A673 (cell line): Measurements from ENCODE around the gene NOS1AP. TPM values are rescaled to one million over a fixed set of nuclear protein-coding genes. Genes with fewer than 3 reads are reported as not detected.

Experiments
- BruUV-seq: library from RNA; stranded (reverse); fragments of 400-500 nt; replicated peaks from 2 replicates; lab custom pipeline; 2021; lab: Mats Ljungman, UMichigan
- CTCF ChIA-PET: fragments of 300-600 bp; sonication (Branson Sonifier 250); formaldehyde crosslinking; loops from one replicate; lab custom pipeline; 2022; ENCODE audit warnings: antibody characterized with exemption; lab: Charles Lee
- POLR2A ChIA-PET: fragments of 300-600 bp; sonication (Branson Sonifier 250); formaldehyde crosslinking; loops from one replicate; lab custom pipeline; 2022; ENCODE audit warnings: antibody characterized with exemption; ENCODE audit not compliant: low non-redundant PET; lab: Charles Lee
- DNase-seq: peaks from one replicate; pipeline ENCODE4 v3.0.0-alpha.2; 2015; ENCODE audit warnings: low spot score
- H3K27ac ChIP-seq: fragments of 200-600 bp; sonication (generic); 2 replicates; pipeline ENCODE4 v1.5.1; 2016; ENCODE audit warnings: mixed run types, low read depth, mild to moderate bottlenecking, mixed read lengths, antibody characterized with exemption, low read length; ENCODE audit not compliant: poor library complexity, severe bottlenecking
- H3K27me3 ChIP-seq: fragments of 200-600 bp; sonication (generic); replicated peaks from 2 replicates; pipeline ENCODE4 v1.6.1; 2017; ENCODE audit warnings: mixed run types, low read depth, mild to moderate bottlenecking, mixed read lengths, antibody characterized with exemption, low read length; ENCODE audit not compliant: insufficient read depth, poor library complexity
- H3K36me3 ChIP-seq: fragments of 200-600 bp; sonication (generic); 2 replicates; pipeline ENCODE4 v1.6.1; 2016; ENCODE audit warnings: mixed run types, mild to moderate bottlenecking, mixed read lengths, antibody characterized with exemption, low read length; ENCODE audit not compliant: insufficient read depth, poor library complexity, severe bottlenecking
- H3K4me1 ChIP-seq: fragments of 200-600 bp; sonication (generic); 2 replicates; pipeline ENCODE4 v1.6.1; 2017; ENCODE audit warnings: mixed run types, mild to moderate bottlenecking, mixed read lengths, antibody characterized with exemption, low read length; ENCODE audit not compliant: insufficient read depth, poor library complexity, severe bottlenecking
- H3K4me3 ChIP-seq: fragments of 200-600 bp; sonication (generic); 2 replicates; pipeline ENCODE4 v1.5.1; 2016; ENCODE audit warnings: low read depth, mixed run types, mild to moderate bottlenecking, mixed read lengths, low read length; ENCODE audit not compliant: poor library complexity, severe bottlenecking
- H3K9me3 ChIP-seq: fragments of 200-600 bp; sonication (generic); 2 replicates; pipeline ENCODE4 v1.6.1; 2016; ENCODE audit warnings: mixed run types, low read depth, mild to moderate bottlenecking, mixed read lengths, antibody characterized with exemption, low read length; ENCODE audit not compliant: poor library complexity, severe bottlenecking
- EZH2 ChIP-seq: fragments of 200-600 bp; sonication (generic); IDR thresholded peaks from 2 replicates; pipeline ENCODE4 v1.6.1; 2017; ENCODE audit warnings: borderline replicate concordance, low read depth, mild to moderate bottlenecking, mixed read lengths, antibody characterized with exemption, low read length; ENCODE audit not compliant: poor library complexity, severe bottlenecking
- intact Hi-C: fragments of 100-400 bp; cut with micrococcal nuclease; formaldehyde crosslinking; loops from one replicate; pipeline ENCODE4 v1.10.0; 2022; ENCODE audit not compliant: unreplicated experiment
- total RNA-seq: library from RNA; stranded (reverse); gene quantifications from 2 replicates; pipeline ENCODE4 v1.2.3, GENCODE V29; 2021
- TF ChIP-seq, protein P1 (sequence below): fragments of 300-800, 200-600 bp; sonication (generic); conservative IDR thresholded peaks from 2 replicates; pipeline ENCODE4 v1.5.1; 2017; ENCODE audit warnings: low read depth, mild to moderate bottlenecking, antibody characterized with exemption, low read length, moderate library complexity, mixed read lengths

Gene NOS1AP
- total RNA-seq, 1 experiment from 2014 or later: 28.0 TPM

DNA sequence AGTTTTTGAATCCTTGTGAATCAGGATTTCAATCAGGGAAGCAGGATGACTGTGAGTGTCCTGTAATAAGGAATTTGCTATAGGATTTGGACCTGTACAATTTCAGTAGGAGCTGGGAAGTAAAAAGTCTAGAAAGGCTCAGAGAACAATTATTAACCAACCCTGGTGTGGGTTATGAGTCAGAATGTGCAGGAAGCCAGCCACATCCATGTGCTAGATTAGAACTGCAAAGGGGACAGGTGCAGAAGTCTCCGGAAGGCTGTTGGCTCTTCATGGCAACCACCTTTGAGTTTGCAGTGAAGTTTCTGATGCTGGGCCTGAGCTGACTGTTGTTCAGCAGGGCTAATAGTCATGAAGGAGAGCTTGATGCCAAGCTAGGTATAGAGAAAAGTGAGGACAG is 236.5 kb downstream of the NOS1AP start:
- no peak for DNase-seq
- ChIA-PET POLR2A (interaction anchor here (0.6 kb wide), 2 partner anchors 41 to 234 kb away, joined by 3 to 9 read pairs; no protein-coding TSS in a partner anchor), CTCF (no interaction called here)
- peaks cover 43% of the 10 kb centered on the region for H3K4me1 ChIP-seq
- TF ChIP-seq, protein P1, sequence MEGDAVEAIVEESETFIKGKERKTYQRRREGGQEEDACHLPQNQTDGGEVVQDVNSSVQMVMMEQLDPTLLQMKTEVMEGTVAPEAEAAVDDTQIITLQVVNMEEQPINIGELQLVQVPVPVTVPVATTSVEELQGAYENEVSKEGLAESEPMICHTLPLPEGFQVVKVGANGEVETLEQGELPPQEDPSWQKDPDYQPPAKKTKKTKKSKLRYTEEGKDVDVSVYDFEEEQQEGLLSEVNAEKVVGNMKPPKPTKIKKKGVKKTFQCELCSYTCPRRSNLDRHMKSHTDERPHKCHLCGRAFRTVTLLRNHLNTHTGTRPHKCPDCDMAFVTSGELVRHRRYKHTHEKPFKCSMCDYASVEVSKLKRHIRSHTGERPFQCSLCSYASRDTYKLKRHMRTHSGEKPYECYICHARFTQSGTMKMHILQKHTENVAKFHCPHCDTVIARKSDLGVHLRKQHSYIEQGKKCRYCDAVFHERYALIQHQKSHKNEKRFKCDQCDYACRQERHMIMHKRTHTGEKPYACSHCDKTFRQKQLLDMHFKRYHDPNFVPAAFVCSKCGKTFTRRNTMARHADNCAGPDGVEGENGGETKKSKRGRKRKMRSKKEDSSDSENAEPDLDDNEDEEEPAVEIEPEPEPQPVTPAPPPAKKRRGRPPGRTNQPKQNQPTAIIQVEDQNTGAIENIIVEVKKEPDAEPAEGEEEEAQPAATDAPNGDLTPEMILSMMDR: no peak
- no peak for TF ChIP-seq EZH2
- intact Hi-C loops: no loop called here
- H3K9me3 ChIP-seq: no peaks in the 10 kb centered on the region
- H3K4me3 ChIP-seq: no peak overlapping the region
- no peak overlapping the region for H3K27ac ChIP-seq
- no peaks in the 10 kb centered on the region for H3K27me3 ChIP-seq
- no peaks in the 10 kb centered on the region for H3K36me3 ChIP-seq
- BruUV-seq: no TSS peak

DNA sequence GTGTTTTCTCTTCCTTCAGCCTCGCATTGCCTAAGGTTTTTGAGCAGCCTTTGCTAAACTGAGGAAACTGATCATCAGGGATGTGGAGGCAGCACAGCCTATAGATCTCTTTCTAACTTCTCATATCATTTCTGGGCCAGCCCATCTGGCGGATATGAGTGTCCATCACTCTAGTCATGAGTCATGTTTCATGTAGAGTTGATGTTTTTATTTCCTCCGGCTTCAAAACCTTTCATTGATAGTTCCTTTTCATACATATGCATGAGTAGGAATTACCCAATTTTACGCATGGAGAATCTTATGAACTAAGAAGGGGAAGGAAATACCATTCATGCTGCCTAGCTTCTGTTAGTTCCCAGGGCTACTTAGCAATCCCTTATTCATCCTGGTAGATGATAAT is 240.8 kb downstream of the NOS1AP start:
- peak; percentile 98 for DNase-seq
- no peaks in the 10 kb centered on the region for H3K9me3 ChIP-seq
- H3K36me3 ChIP-seq: no peaks in the 10 kb centered on the region
- no TSS peak for BruUV-seq
- intact Hi-C loops: no loop called here
- H3K4me3 ChIP-seq: no peak overlapping the region
- ChIA-PET CTCF (no interaction called here), POLR2A (interaction anchor here (0.6 kb wide), 1 partner anchor 40 kb away, joined by 3 read pairs; no protein-coding TSS in a partner anchor)
- TF ChIP-seq EZH2: no peak
- TF ChIP-seq, protein P1: no peak
- peaks cover 28% of the 10 kb centered on the region for H3K4me1 ChIP-seq
- H3K27ac ChIP-seq: peak overlapping the region; percentile 85
- H3K27me3 ChIP-seq: no peaks in the 10 kb centered on the region

DNA sequence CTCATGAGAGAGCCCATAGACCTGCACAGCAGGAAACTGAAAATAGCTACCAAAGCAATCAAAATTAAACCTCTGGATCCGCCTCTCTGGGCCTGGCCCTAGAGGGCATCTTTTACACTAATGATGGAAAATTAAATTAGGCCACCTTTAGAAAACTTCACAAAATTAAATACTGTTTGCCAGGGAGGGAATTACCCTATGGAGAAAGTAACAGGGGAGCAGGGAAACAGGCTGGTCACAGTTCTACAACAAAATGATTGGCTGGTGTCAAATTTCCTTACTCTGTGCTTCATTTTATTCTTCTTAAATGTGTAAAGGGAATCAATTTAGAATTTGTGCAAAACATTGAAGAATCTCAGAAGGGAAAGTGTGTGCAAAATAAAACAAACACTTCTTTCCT is 244.7 kb downstream of the NOS1AP start:
- Histone ChIP-seq H3K36me3 (no peaks in the 10 kb centered on the region), H3K27me3 (no peaks in the 10 kb centered on the region), H3K4me3 (no peak overlapping the region), H3K9me3 (no peaks in the 10 kb centered on the region), H3K4me1 (peaks cover 22% of the 10 kb centered on the region), H3K27ac (no peak overlapping the region)
- no TSS peak for BruUV-seq
- no peak for TF ChIP-seq EZH2
- TF ChIP-seq, protein P1: no peak
- intact Hi-C loops: no loop called here
- ChIA-PET POLR2A (no interaction called here), CTCF (no interaction called here)
- no peak for DNase-seq
